Lung (tissue), 12 donors: ENCODE measurements around the gene SAMD5. TPM values are rescaled to one million over a fixed set of nuclear protein-coding genes. Genes with fewer than 3 reads are reported as not detected.

ENCODE experiments used
- ATAC-seq: fragments of 200-7000 bp; cut with Tn5 transposase; one replicate; pipeline ENCODE4 v1.9.1; 2020; ENCODE audit warnings: moderate number of reproducible peaks; ENCODE audit not compliant: insufficient read depth, low FRiP score
- DNase-seq, 3 donors: peaks; one replicate each; pipeline ENCODE4 v3.0.0-alpha.2; 2013 to 2017
- H3K27ac ChIP-seq, 2 donors: one replicate each; pipeline ENCODE4 v1.5.1; 2013; ENCODE audit warnings: mild to moderate bottlenecking in 2 of 2, moderate library complexity in 2 of 2, control low read depth in 1 of 2, inconsistent platforms in 1 of 2, low read depth in 1 of 2, low read length in 1 of 2
- H3K27me3 ChIP-seq, 3 donors: one replicate each; pipeline ENCODE4 v1.5.1; 2013; ENCODE audit warnings: low read length in 2 of 3; ENCODE audit not compliant: control insufficient read depth in 3 of 3, insufficient read depth in 3 of 3
- H3K36me3 ChIP-seq, 4 donors: one replicate each; pipeline ENCODE4 v1.5.1; 2013; ENCODE audit warnings: low read length in 4 of 4, mild to moderate bottlenecking in 1 of 4, moderate library complexity in 1 of 4; ENCODE audit not compliant: control insufficient read depth in 4 of 4, insufficient read depth in 4 of 4
- H3K4me1 ChIP-seq, 5 donors: one replicate each; pipeline ENCODE4 v1.5.1; 2013; ENCODE audit warnings: low read length in 5 of 5, mild to moderate bottlenecking in 2 of 5, moderate library complexity in 1 of 5; ENCODE audit not compliant: control insufficient read depth in 5 of 5, insufficient read depth in 5 of 5
- H3K4me3 ChIP-seq: one replicate; pipeline ENCODE4 v1.5.1; 2013; ENCODE audit warnings: mild to moderate bottlenecking, control low read depth, moderate library complexity
- H3K9ac ChIP-seq, 2 donors: one replicate each; pipeline ENCODE4 v1.5.1; 2013; ENCODE audit warnings: low read length in 2 of 2, control low read depth in 1 of 2; ENCODE audit not compliant: insufficient read depth in 1 of 2
- H3K9me3 ChIP-seq, 4 donors: one replicate each; pipeline ENCODE4 v1.5.1; 2013; ENCODE audit warnings: low read length in 3 of 4, mild to moderate bottlenecking in 1 of 4, moderate library complexity in 1 of 4; ENCODE audit not compliant: control insufficient read depth in 4 of 4, insufficient read depth in 3 of 4
- CTCF ChIP-seq: IDR thresholded peaks from 2 replicates; pipeline ENCODE4 v1.5.1; 2012; ENCODE audit warnings: mild to moderate bottlenecking; ENCODE audit errors: control extremely low read depth, extremely low read depth
- WGBS, 2 donors: extraction: QIAGEN DNeasy Blood & Tissue Kit; methylation state at CpG; one replicate each; pipeline ENCODE4 v1.1.7; 2013; 5-methylcytosine and 5-hydroxymethylcytosine counted together
- polyA plus RNA-seq, 2 donors: library from polyadenylated mRNA; stranded (reverse); fragments of 200-250 nt; gene quantifications; one replicate each; pipeline ENCODE4 v1.2.1, GENCODE V29; 2013
- total RNA-seq, 2 donors: library from RNA; depleted of rRNA in 1 of 2; stranded (reverse); fragments of >200 nt in 1 of 2; gene quantifications; one replicate each; pipeline ENCODE4 v1.2.1, GENCODE V29; 2014 to 2021
- donor health status: control.
- donor health status: control.
- donor health status: Bipolar disorder and iron deficiency.
- donor health status: healthy.
- donor health status: DM: yes; HTN: yes; CAD: no.

Gene SAMD5
- total and polyA plus RNA-seq, 4 donors = 2.0 to 35.5 (median 6.0) TPM

DNA sequence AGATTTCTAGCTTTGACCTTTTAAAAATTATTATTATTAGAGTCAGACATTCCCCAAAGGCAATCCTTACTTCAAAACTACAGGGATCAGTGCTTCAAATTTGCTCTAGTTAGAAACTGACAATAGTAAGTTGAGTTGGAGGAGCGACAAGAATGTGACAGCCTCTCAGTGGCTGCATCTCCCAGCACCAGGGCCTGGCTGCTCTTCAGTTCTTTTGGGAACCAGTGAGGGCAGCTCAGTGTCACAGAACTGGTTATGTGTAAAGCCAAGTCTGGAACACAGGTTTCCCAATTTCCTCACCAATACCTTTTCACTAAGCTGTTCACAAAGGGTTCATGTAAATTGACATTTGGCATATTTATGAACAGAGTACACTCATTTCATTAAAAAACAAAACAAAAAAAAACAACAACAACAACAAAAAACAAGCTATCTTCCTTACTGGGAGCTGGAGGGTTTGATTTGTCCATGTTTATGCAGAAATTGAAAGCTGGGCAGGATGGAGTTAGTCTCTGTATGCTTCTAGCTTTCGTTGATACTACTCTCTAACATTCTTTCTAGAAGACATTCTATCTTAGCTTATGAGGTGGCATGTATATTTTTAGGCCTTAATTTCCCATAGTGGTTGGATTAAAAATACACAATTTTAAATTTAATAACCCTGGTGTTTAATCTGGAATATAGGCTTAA lies 95.0 kb downstream of the SAMD5 start:
- TF ChIP-seq CTCF = no peak
- 73 to 80% methylated on average over 2 of the region's 2 CpGs for WGBS, 2 donors
- ATAC-seq (no peak), DNase-seq (peak; percentile 64 to 78 (median 69))
- H3K4me1 ChIP-seq = peaks cover 0 to 21% (median 5%) of the 10 kb centered on the region in 5 donors
- H3K9ac ChIP-seq = no peak overlapping the region
- no peak overlapping the region for H3K4me3 ChIP-seq
- H3K27me3 ChIP-seq = no peaks in the 10 kb centered on the region
- H3K9me3 ChIP-seq = peaks cover 0 to 2% (median 0%) of the 10 kb centered on the region in 4 donors
- peak overlapping the region in 1 of 2 donors; percentile 40 for H3K27ac ChIP-seq
- H3K36me3 ChIP-seq = no peaks in the 10 kb centered on the region

DNA sequence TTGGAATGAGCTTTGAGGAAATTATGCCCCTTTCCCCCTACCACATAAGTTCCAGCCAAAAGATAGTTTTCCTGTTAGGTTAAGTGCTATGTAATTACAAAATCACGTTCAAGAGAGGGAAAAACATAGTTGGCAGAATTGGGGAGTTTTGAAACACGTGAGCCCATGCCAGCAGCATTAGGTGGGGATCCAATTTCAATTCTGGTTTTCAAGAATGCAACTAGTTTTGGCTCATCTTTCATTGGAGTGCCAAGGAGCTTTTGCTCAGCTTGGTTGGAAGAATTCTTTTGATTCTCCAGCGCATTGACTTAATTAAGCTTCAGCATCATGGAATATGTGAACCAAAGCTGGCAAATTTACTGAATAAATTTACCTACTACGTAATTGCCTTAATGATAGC lies 95.9 kb downstream of the SAMD5 start:
- Histone ChIP-seq H3K27ac (no peak overlapping the region), H3K27me3 (no peaks in the 10 kb centered on the region), H3K4me1 (peaks cover 0 to 21% (median 5%) of the 10 kb centered on the region in 5 donors), H3K4me3 (no peak overlapping the region), H3K36me3 (no peaks in the 10 kb centered on the region), H3K9ac (no peak overlapping the region), H3K9me3 (peaks cover 0 to 2% (median 0%) of the 10 kb centered on the region in 4 donors)
- WGBS, 2 donors = 70 to 79% methylated on average over 4 of the region's 4 CpGs
- no peak for TF ChIP-seq CTCF
- DNase-seq (peak in 1 of 3 donors; percentile 44), ATAC-seq (no peak)

- no peak for TF ChIP-seq CTCF
- ATAC-seq (no peak), DNase-seq (no peak)
- no peaks in the 10 kb centered on the region for H3K36me3 ChIP-seq
- H3K9ac ChIP-seq = no peak overlapping the region
- no peak overlapping the region for H3K27ac ChIP-seq
- WGBS, 2 donors = 93 to 95% methylated on average over 5 of the region's 5 CpGs
- H3K9me3 ChIP-seq = no peaks in the 10 kb centered on the region
- H3K4me3 ChIP-seq = no peak overlapping the region
- peaks cover 0 to 9% (median 0%) of the 10 kb centered on the region in 5 donors for H3K4me1 ChIP-seq
- H3K27me3 ChIP-seq = no peaks in the 10 kb centered on the region
Observed at GRCh38 chr6:147611992-147612391, 103.5 kb downstream of the SAMD5 start.
